H1 (cell line): ENCODE results near the gene RAB3GAP1. TPM values are rescaled to one million over a fixed set of nuclear protein-coding genes. Genes with fewer than 3 reads are reported as not detected.

Experiments used
- CTCF ChIA-PET: fragments of 300-600 bp; sonication (Branson Sonifier 250); formaldehyde crosslinking; loops from one replicate; lab custom pipeline; 2021; ENCODE audit not compliant: partially characterized antibody; lab: Charles Lee
- POLR2A ChIA-PET: fragments of 300-600 bp; sonication (Branson Sonifier 250); formaldehyde crosslinking; loops from one replicate; lab custom pipeline; 2021; ENCODE audit warnings: inconsistent platforms; ENCODE audit not compliant: partially characterized antibody; lab: Charles Lee
- DNase-seq, 2 experiments: peaks; one replicate each; pipeline versions ENCODE4 v3.0.0 to v3.0.0-alpha.2; 2010 to 2022; ENCODE audit warnings: low spot score in 2 of 2, low read depth in 1 of 2, mixed read lengths in 1 of 2
- FAIRE-seq: peaks from 2 replicates; lab custom pipeline; 2011; peaks lifted over from hg19 to GRCh38; lab: Jason Lieb, UNC
- H2AFZ ChIP-seq: 2 replicates; pipeline ENCODE4 v1.8.1; 2012; ENCODE audit warnings: low read length, inconsistent platforms
- H2AK5ac ChIP-seq: 2 replicates; pipeline ENCODE4 v1.6.1; 2013; ENCODE audit warnings: low read depth, low read length
- H2BK120ac ChIP-seq: replicated peaks from 2 replicates; pipeline ENCODE3; 2013; ENCODE audit warnings: low read depth, low read length, inconsistent platforms
- H2BK12ac ChIP-seq: 2 replicates; pipeline ENCODE4 v1.6.1; 2013; ENCODE audit warnings: low read depth, low read length
- H2BK15ac ChIP-seq: 2 replicates; pipeline ENCODE4 v1.6.1; 2013; ENCODE audit warnings: low read length
- H2BK20ac ChIP-seq: 2 replicates; pipeline ENCODE4 v1.6.1; 2013; ENCODE audit warnings: low read length
- H2BK5ac ChIP-seq: 2 replicates; pipeline ENCODE4 v1.6.1; 2013; ENCODE audit warnings: low read depth, low read length
- H3K14ac ChIP-seq: 2 replicates; pipeline ENCODE4 v1.6.1; 2013; ENCODE audit warnings: inconsistent platforms; ENCODE audit not compliant: insufficient read length
- H3K18ac ChIP-seq: 2 replicates; pipeline ENCODE4 v1.6.1; 2013; ENCODE audit warnings: low read length; ENCODE audit errors: extremely low read depth
- H3K23ac ChIP-seq: 2 replicates; pipeline ENCODE4 v1.6.1; 2013; ENCODE audit warnings: inconsistent platforms; ENCODE audit not compliant: insufficient read length
- H3K23me2 ChIP-seq: 2 replicates; pipeline ENCODE4 v1.6.1; 2013; ENCODE audit warnings: low read depth, low read length
- H3K27ac ChIP-seq: 2 replicates; pipeline ENCODE4 v1.6.1; 2011; ENCODE audit warnings: low read depth, low read length, inconsistent platforms
- H3K27me3 ChIP-seq, 4 experiments: replicated peaks in 1 of 4; 1 replicate in 1 of 4; 2 replicates in 3 of 4; pipeline versions ENCODE4 v1.6.1 to v1.8.1; 2011 to 2013; ENCODE audit warnings: low read length in 3 of 4, mild to moderate bottlenecking in 3 of 4, inconsistent platforms in 2 of 4, mixed read lengths in 2 of 4, moderate library complexity in 1 of 4; ENCODE audit not compliant: control insufficient read depth in 3 of 4, insufficient read depth in 3 of 4; ENCODE audit errors: extremely low read depth in 1 of 4
- H3K36me3 ChIP-seq, 4 experiments: 2 replicates each; pipeline versions ENCODE4 v1.6.1 to v1.8.1; 2011 to 2013; ENCODE audit warnings: mild to moderate bottlenecking in 4 of 4, low read length in 3 of 4, moderate library complexity in 2 of 4, control low read depth in 1 of 4, inconsistent platforms in 1 of 4; ENCODE audit not compliant: insufficient read depth in 4 of 4, control insufficient read depth in 2 of 4
- H3K4ac ChIP-seq: replicated peaks from 2 replicates; pipeline ENCODE3; 2013; ENCODE audit warnings: low read length, low read depth, mixed read lengths, inconsistent platforms; ENCODE audit not compliant: insufficient read length
- H3K4me1 ChIP-seq, 4 experiments: replicated peaks in 1 of 4; 1 replicate in 1 of 4; 2 replicates in 3 of 4; pipeline versions ENCODE4 v1.6.1 to v1.8.1; 2011 to 2013; ENCODE audit warnings: low read length in 3 of 4, inconsistent platforms in 2 of 4, mixed read lengths in 1 of 4; ENCODE audit not compliant: insufficient read depth in 4 of 4, control insufficient read depth in 3 of 4
- H3K4me2 ChIP-seq, 2 experiments: 2 replicates each; pipeline versions ENCODE4 v1.6.1 to v1.8.1; 2011 to 2013; ENCODE audit warnings: low read depth in 2 of 2, low read length in 2 of 2, control low read depth in 1 of 2, inconsistent platforms in 1 of 2, mild to moderate bottlenecking in 1 of 2; ENCODE audit not compliant: insufficient read depth in 1 of 2
- H3K4me3 ChIP-seq, 4 experiments: fragments of 200-600, 300-600 bp in 1 of 4; sonication (generic), shearing (Covaris generic), sonication (Bioruptor Twin) in 1 of 4; 2 replicates each; pipeline versions ENCODE4 v1.5.1 to v1.8.1; 2011 to 2016; ENCODE audit warnings: low read length in 4 of 4, low read depth in 3 of 4, control low read depth in 2 of 4, inconsistent platforms in 2 of 4, mild to moderate bottlenecking in 2 of 4, mixed read lengths in 1 of 4, moderate library complexity in 1 of 4; ENCODE audit not compliant: insufficient read depth in 2 of 4; ENCODE audit errors: extremely low read depth in 1 of 4
- H3K56ac ChIP-seq: replicated peaks from 2 replicates; pipeline ENCODE3; 2013; ENCODE audit warnings: low read depth, mild to moderate bottlenecking, mixed read lengths, low read length, inconsistent platforms; ENCODE audit not compliant: insufficient read length
- H3K79me1 ChIP-seq: 2 replicates; pipeline ENCODE4 v1.6.1; 2013; ENCODE audit warnings: low read depth, low read length, control low read depth
- H3K79me2 ChIP-seq, 2 experiments: 2 replicates each; pipeline versions ENCODE4 v1.6.1 to v1.8.1; 2012 to 2013; ENCODE audit warnings: low read length in 2 of 2, mild to moderate bottlenecking in 2 of 2, inconsistent platforms in 1 of 2; ENCODE audit not compliant: insufficient read depth in 2 of 2, control insufficient read depth in 1 of 2
- H3K9ac ChIP-seq, 4 experiments: replicated peaks in 1 of 4; 1 replicate in 1 of 4; 2 replicates in 3 of 4; pipeline versions ENCODE4 v1.6.1 to v1.8.1; 2011 to 2013; ENCODE audit warnings: low read depth in 3 of 4, low read length in 3 of 4, control low read depth in 2 of 4, mild to moderate bottlenecking in 2 of 4, moderate library complexity in 2 of 4, inconsistent platforms in 1 of 4; ENCODE audit errors: extremely low read depth in 1 of 4
- H3K9me3 ChIP-seq, 2 experiments: 2 replicates each; pipeline versions ENCODE4 v1.6.1 to v1.8.1; 2012 to 2013; ENCODE audit warnings: mild to moderate bottlenecking in 2 of 2, moderate library complexity in 2 of 2, control low read depth in 1 of 2, inconsistent platforms in 1 of 2, low read depth in 1 of 2, low read length in 1 of 2, mixed read lengths in 1 of 2; ENCODE audit not compliant: insufficient read depth in 2 of 2
- H4K20me1 ChIP-seq, 2 experiments: replicated peaks in 1 of 2; 2 replicates each; pipeline versions ENCODE3 to v1.8.1; 2011 to 2013; ENCODE audit warnings: inconsistent platforms in 2 of 2, low read length in 2 of 2, mild to moderate bottlenecking in 1 of 2; ENCODE audit not compliant: insufficient read depth in 2 of 2, control insufficient read depth in 1 of 2
- H4K5ac ChIP-seq: 2 replicates; pipeline ENCODE4 v1.6.1; 2013; ENCODE audit warnings: low read length, low read depth, mixed read lengths, inconsistent platforms; ENCODE audit not compliant: insufficient read length
- H4K8ac ChIP-seq: 2 replicates; pipeline ENCODE4 v1.8.0; 2013; ENCODE audit warnings: mild to moderate bottlenecking, moderate library complexity, low read length, inconsistent platforms; ENCODE audit not compliant: insufficient read depth; ENCODE audit errors: extremely low read depth
- H4K91ac ChIP-seq: replicated peaks from 2 replicates; pipeline ENCODE3; 2013; ENCODE audit warnings: low read length, mixed read lengths, inconsistent platforms; ENCODE audit not compliant: insufficient read length
- ATF3 ChIP-seq: IDR thresholded peaks from 2 replicates; pipeline ENCODE4 v1.6.1; 2011; ENCODE audit warnings: low read depth, mild to moderate bottlenecking, low read length; ENCODE audit not compliant: insufficient read depth
- BACH1 ChIP-seq: IDR thresholded peaks from 2 replicates; pipeline ENCODE4 v1.6.1; 2012; ENCODE audit warnings: low read length, improper control_type of control experiment
- CBX5 ChIP-seq: fragments of 300-800, 300-1000 bp; sonication (generic); IDR thresholded peaks from 2 replicates; pipeline ENCODE4 v1.7.1; 2016; ENCODE audit warnings: antibody characterized with exemption, low read length, low read depth
- CEBPB ChIP-seq: IDR thresholded peaks from 2 replicates; pipeline ENCODE4 v1.6.1; 2012; ENCODE audit warnings: low read depth, low read length
- CHD1 ChIP-seq: IDR thresholded peaks from 2 replicates; pipeline ENCODE4 v1.6.1; 2012; ENCODE audit warnings: low read depth, low read length, improper control_type of control experiment
- KDM1A ChIP-seq: fragments of 200-600, 300-600 bp; sonication (generic); IDR thresholded peaks from 2 replicates; pipeline ENCODE4 v1.7.1; 2016; ENCODE audit warnings: mild to moderate bottlenecking, low read length, borderline replicate concordance
- POLR2AphosphoS5 ChIP-seq: IDR thresholded peaks from 2 replicates; pipeline ENCODE4 v1.6.1; 2011; ENCODE audit warnings: low read depth, low read length
- RAD21 ChIP-seq, 2 experiments: IDR thresholded peaks in 1 of 2; conservative IDR thresholded peaks in 1 of 2; 2 replicates each; pipeline ENCODE4 v1.6.1; 2011; ENCODE audit warnings: low read depth in 2 of 2, low read length in 2 of 2, improper control_type of control experiment in 1 of 2, inconsistent platforms in 1 of 2, mild to moderate bottlenecking in 1 of 2, moderate library complexity in 1 of 2
- RBBP5 ChIP-seq: IDR thresholded peaks from 2 replicates; pipeline ENCODE4 v1.7.1; 2012; ENCODE audit warnings: low read depth, mild to moderate bottlenecking, inconsistent platforms, low read length, moderate library complexity, borderline replicate concordance
- SAP30 ChIP-seq: fragments of 300-600 bp; sonication (generic); IDR thresholded peaks from 2 replicates; pipeline ENCODE4 v1.7.1; 2012; ENCODE audit warnings: low read length, moderate library complexity, mild to moderate bottlenecking, inconsistent platforms; ENCODE audit not compliant: insufficient read depth, insufficient replicate concordance
- TBP ChIP-seq: IDR thresholded peaks from 2 replicates; pipeline ENCODE4 v1.6.1; 2011; ENCODE audit warnings: low read depth, low read length, improper control_type of control experiment
- USF2 ChIP-seq: IDR thresholded peaks from 2 replicates; pipeline ENCODE4 v1.6.1; 2011; ENCODE audit warnings: low read length, improper control_type of control experiment
- WGBS, 2 experiments: shearing (Covaris generic) in 1 of 2; methylation state at CpG; one replicate each; pipeline versions ENCODE4 v1.1.6 to v1.1.7; 2013 to 2015; ENCODE audit warnings: low lambda C conversion rate in 2 of 2, mixed read lengths in 2 of 2, inconsistent platforms in 1 of 2, low coverage in 1 of 2, missing lambda C conversion rate in 1 of 2; ENCODE audit not compliant: insufficient replicate concordance in 2 of 2, insufficient coverage in 1 of 2, insufficient read length in 1 of 2; ENCODE audit errors: extremely low coverage in 1 of 2, missing lambda C conversion rate in 1 of 2; 5-methylcytosine and 5-hydroxymethylcytosine counted together
- polyA plus RNA-seq, 7 experiments: library from polyadenylated mRNA; depleted of rRNA in 3 of 7; stranded (reverse) in 5 of 7; unstranded in 2 of 7; fragments of >200 nt in 5 of 7; fragments of 200-250 nt in 2 of 7; gene quantifications; 1 replicate in 5 of 7; 2 replicates in 1 of 7; 4 replicates in 1 of 7; pipeline versions ENCODE4 v1.2.1 to v1.2.3, GENCODE V29; 2011 to 2013; ENCODE audit warnings: missing spikeins in 2 of 7, mixed read lengths in 2 of 7
- total RNA-seq: library from RNA; stranded (reverse); fragmentation: NEBNext Ultra II Directional; extraction: Animal tissue kit (Norgen Biotek cat#: 25700); gene quantifications from 2 replicates; pipeline ENCODE4 v1.2.1, GENCODE V29; 2021

The RAB3GAP1 gene
- total and polyA plus RNA-seq, 2 of the 8 experiments (the other 6 are each of a cell fraction or from before 2014, with no cell fraction given) = 9.8 to 28.6 TPM

- POLR2A ChIA-PET = interaction anchor here (0.7 kb wide), 1 partner anchor 41 kb away, joined by 3 read pairs; no protein-coding TSS in a partner anchor
- no peak overlapping the region for H4K91ac ChIP-seq
- H2BK15ac ChIP-seq = no peak overlapping the region
- no peaks in the 10 kb centered on the region for H3K9me3 ChIP-seq
- H2BK20ac ChIP-seq = no peak overlapping the region
- H3K4me3 ChIP-seq = no peak overlapping the region
- H4K20me1 ChIP-seq = peaks cover 0 to 2% of the 10 kb centered on the region in 2 experiments
- no peak overlapping the region for H2AFZ ChIP-seq
- H3K9ac ChIP-seq = no peak overlapping the region
- no peak overlapping the region for H3K4ac ChIP-seq
- H3K79me1 ChIP-seq = no peaks in the 10 kb centered on the region
- no peak overlapping the region for H3K23ac ChIP-seq
- H3K4me2 ChIP-seq = no peak overlapping the region
- CTCF ChIA-PET = interaction anchor here (0.9 to 1.6 kb wide), 2 partner anchors 9 to 43 kb away, joined by 3 to 4 read pairs; no protein-coding TSS in a partner anchor
- DNase-seq (no peak), FAIRE-seq (no peak)
- no peak overlapping the region for H3K18ac ChIP-seq
- WGBS, 2 experiments = 96% methylated on average over 2 of the region's 2 CpGs; no CpG with 5 or more reads in 1 of the 2 experiments
- no peaks in the 10 kb centered on the region for H3K23me2 ChIP-seq
- H3K27me3 ChIP-seq = no peaks in the 10 kb centered on the region
- no peak overlapping the region for H3K27ac ChIP-seq
- H2AK5ac ChIP-seq = no peak overlapping the region
- no peak overlapping the region for H3K14ac ChIP-seq
- H2BK12ac ChIP-seq = no peak overlapping the region
- no peak overlapping the region for H2BK120ac ChIP-seq
- no peak overlapping the region for H4K5ac ChIP-seq
- no peak overlapping the region for H2BK5ac ChIP-seq
- H3K36me3 ChIP-seq = peaks cover 0 to 11% (median 0%) of the 10 kb centered on the region in 4 experiments; a peak in 3 of 8 replicates
- no peaks in the 10 kb centered on the region for H3K4me1 ChIP-seq
- H3K79me2 ChIP-seq = peaks cover 0 to 4% of the 10 kb centered on the region in 2 experiments; a peak in 1 of 4 replicates
- H4K8ac ChIP-seq = no peak overlapping the region
- H3K56ac ChIP-seq = no peak overlapping the region
- TF ChIP-seq USF2 (no peak), RBBP5 (no peak), TBP (no peak), BACH1 (no peak), CBX5 (no peak), SAP30 (no peak), CEBPB (no peak), RAD21 (IDR thresholded peaks at IDR 0.05 in 1 of 2, conservative IDR thresholded peaks at IDR 0.05 in 1 of 2; ENCODE audit: low read depth in 2 of 2, low read length in 2 of 2) (no peak), POLR2AphosphoS5 (no peak), KDM1A (no peak), CHD1 (no peak), ATF3 (no peak)
These were observed 42.4 kb downstream of the RAB3GAP1 start for GRCh38 chr2:135094508-135094907.
